ENCODE measurements around the gene ANXA8.

Gene ANXA8

DNA sequence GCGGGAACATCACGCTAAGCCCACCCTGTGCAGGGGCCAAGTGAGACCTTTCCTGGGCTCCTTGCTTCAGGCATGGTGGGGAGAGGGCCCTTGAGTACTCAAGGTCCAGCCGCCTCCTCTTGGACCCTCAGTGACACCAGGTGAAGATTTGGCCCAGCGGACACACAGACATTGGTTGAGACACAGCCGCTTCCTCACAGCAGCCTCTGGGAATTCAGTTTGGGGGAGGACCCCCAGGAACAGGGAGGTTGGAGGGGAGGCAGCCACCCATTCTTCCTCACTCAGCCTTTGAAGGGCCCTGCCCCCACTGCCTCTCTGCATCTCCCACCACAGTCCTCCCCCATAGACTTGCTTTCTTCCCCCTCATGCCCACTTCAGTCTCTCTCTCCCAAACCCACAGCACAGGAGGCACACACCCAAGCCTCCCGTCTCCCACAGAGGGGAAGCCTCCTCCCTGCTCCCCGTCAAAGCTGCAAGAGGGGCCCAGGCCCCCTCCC lies 31.9 kb downstream of the ANXA8 start:
- TF ChIP-seq PPARA (CRISPR knock-in tag; IDR thresholded peaks at IDR 0.05; ENCODE audit: borderline replicate concordance), result no peak
- TF ChIP-seq CSRNP3 (CRISPR knock-in tag; IDR thresholded peaks at IDR 0.05), result no peak
- no peak for TF ChIP-seq GLIS3 (CRISPR knock-in tag; IDR thresholded peaks at IDR 0.05)
- no peak for TF ChIP-seq BACH2 (CRISPR knock-in tag; IDR thresholded peaks at IDR 0.05; ENCODE audit: borderline replicate concordance)
- no peak for TF ChIP-seq ZFP30 (CRISPR knock-in tag; IDR thresholded peaks at IDR 0.05)
- TF ChIP-seq ISL1 (CRISPR knock-in tag; IDR thresholded peaks at IDR 0.05), result no peak
- no peak for TF ChIP-seq OSR1 (CRISPR knock-in tag; IDR thresholded peaks at IDR 0.05)
- no peak for TF ChIP-seq ZFP3 (CRISPR knock-in tag; IDR thresholded peaks at IDR 0.05)
- TF ChIP-seq TOX (CRISPR knock-in tag; IDR thresholded peaks at IDR 0.05; ENCODE audit: borderline replicate concordance), result no peak
- TF ChIP-seq PATZ1 (CRISPR knock-in tag; IDR thresholded peaks at IDR 0.05; ENCODE audit: borderline replicate concordance), result no peak
- no peak for TF ChIP-seq ZNF70 (CRISPR knock-in tag; IDR thresholded peaks at IDR 0.05)
- TF ChIP-seq CSDC2 (CRISPR knock-in tag; IDR thresholded peaks at IDR 0.05), result no peak
- TF ChIP-seq ZNF8 (CRISPR knock-in tag; IDR thresholded peaks at IDR 0.05), result no peak
- ATAC-seq, result no peak

- no peak for ATAC-seq
- TF ChIP-seq ZNF565 (CRISPR knock-in tag; conservative IDR thresholded peaks at IDR 0.05; ENCODE audit: low read depth) (no peak), OSR1 (CRISPR knock-in tag; IDR thresholded peaks at IDR 0.05) (no peak), PPARA (CRISPR knock-in tag; IDR thresholded peaks at IDR 0.05; ENCODE audit: borderline replicate concordance) (no peak), RARB (CRISPR knock-in tag; IDR thresholded peaks at IDR 0.05) (no peak), BACH2 (CRISPR knock-in tag; IDR thresholded peaks at IDR 0.05; ENCODE audit: borderline replicate concordance) (no peak), TSHZ2 (CRISPR knock-in tag; IDR thresholded peaks at IDR 0.05) (no peak), ZC3H10 (CRISPR knock-in tag; IDR thresholded peaks at IDR 0.05) (no peak), GLIS3 (CRISPR knock-in tag; IDR thresholded peaks at IDR 0.05) (no peak), SNAI2 (CRISPR knock-in tag; IDR thresholded peaks at IDR 0.05) (no peak), TOX (CRISPR knock-in tag; IDR thresholded peaks at IDR 0.05; ENCODE audit: borderline replicate concordance) (no peak), TCF4 (CRISPR knock-in tag; IDR thresholded peaks at IDR 0.05; ENCODE audit: borderline replicate concordance) (no peak), ISL1 (CRISPR knock-in tag; IDR thresholded peaks at IDR 0.05) (no peak), CSDC2 (CRISPR knock-in tag; IDR thresholded peaks at IDR 0.05) (no peak), ESRRG (CRISPR knock-in tag; IDR thresholded peaks at IDR 0.05) (no peak), CSRNP3 (CRISPR knock-in tag; IDR thresholded peaks at IDR 0.05) (no peak), ZFP3 (CRISPR knock-in tag; IDR thresholded peaks at IDR 0.05) (no peak), ZFP30 (CRISPR knock-in tag; IDR thresholded peaks at IDR 0.05) (no peak), ZNF70 (CRISPR knock-in tag; IDR thresholded peaks at IDR 0.05) (no peak)
- TF ChIP-seq, protein P1, sequence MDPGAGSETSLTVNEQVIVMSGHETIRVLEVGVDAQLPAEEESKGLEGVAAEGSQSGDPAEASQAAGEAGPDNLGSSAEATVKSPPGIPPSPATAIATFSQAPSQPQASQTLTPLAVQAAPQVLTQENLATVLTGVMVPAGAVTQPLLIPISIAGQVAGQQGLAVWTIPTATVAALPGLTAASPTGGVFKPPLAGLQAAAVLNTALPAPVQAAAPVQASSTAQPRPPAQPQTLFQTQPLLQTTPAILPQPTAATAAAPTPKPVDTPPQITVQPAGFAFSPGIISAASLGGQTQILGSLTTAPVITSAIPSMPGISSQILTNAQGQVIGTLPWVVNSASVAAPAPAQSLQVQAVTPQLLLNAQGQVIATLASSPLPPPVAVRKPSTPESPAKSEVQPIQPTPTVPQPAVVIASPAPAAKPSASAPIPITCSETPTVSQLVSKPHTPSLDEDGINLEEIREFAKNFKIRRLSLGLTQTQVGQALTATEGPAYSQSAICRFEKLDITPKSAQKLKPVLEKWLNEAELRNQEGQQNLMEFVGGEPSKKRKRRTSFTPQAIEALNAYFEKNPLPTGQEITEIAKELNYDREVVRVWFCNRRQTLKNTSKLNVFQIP (CRISPR knock-in tag; IDR thresholded peaks at IDR 0.05; ENCODE audit: borderline replicate concordance, low read depth), result no peak
These were observed 32.5 kb downstream of the ANXA8 start for GRCh38 chr10:47451273-47451997.

All from SK-N-SH treated with all-trans-retinoic acid at 6 μM for 48 hours (cell line).